Activated T-cell treated with anti-CD3 and anti-CD28 coated beads, Interleukin-2, amount 50 U/mL, for 24 hours (primary cell): ENCODE data around the gene PLEKHH2.

ENCODE experiments used
- DNase-seq: peaks from one replicate; pipeline ENCODE4 v3.0.0-alpha.2; 2020
- H3K27ac Mint-ChIP-seq: 2 replicates; pipeline ENCODE4 v1.8.0; 2020; ENCODE audit warnings: mild to moderate bottlenecking, mixed read lengths
- H3K27me3 Mint-ChIP-seq: 2 replicates; pipeline ENCODE4 v1.8.0; 2020; ENCODE audit warnings: mixed read lengths
- H3K36me3 Mint-ChIP-seq: 2 replicates; pipeline ENCODE4 v1.8.0; 2020; ENCODE audit warnings: low read depth, mixed read lengths
- H3K4me1 Mint-ChIP-seq: 2 replicates; pipeline ENCODE4 v1.8.0; 2020; ENCODE audit warnings: low read depth, mixed read lengths
- H3K4me3 Mint-ChIP-seq: 2 replicates; pipeline ENCODE4 v1.8.0; 2020; ENCODE audit warnings: mild to moderate bottlenecking, moderate library complexity, mixed read lengths
- H3K9me3 Mint-ChIP-seq: 2 replicates; pipeline ENCODE4 v1.8.0; 2020; ENCODE audit warnings: mixed read lengths

PLEKHH2 gene

GRCh38 chr2:43778233-43778632, 141.2 kb downstream of the PLEKHH2 start:
- H3K4me1 Mint-ChIP-seq = peaks cover 29% of the 10 kb centered on the region
- no peak overlapping the region for H3K27ac Mint-ChIP-seq
- no peak for DNase-seq
- no peaks in the 10 kb centered on the region for H3K27me3 Mint-ChIP-seq
- H3K9me3 Mint-ChIP-seq = no peaks in the 10 kb centered on the region
- H3K36me3 Mint-ChIP-seq = peaks cover 21% of the 10 kb centered on the region
- no peak overlapping the region for H3K4me3 Mint-ChIP-seq

- peak overlapping the region; percentile 18 for H3K4me3 Mint-ChIP-seq
- peak overlapping the region; percentile 76 for H3K27ac Mint-ChIP-seq
Observed at GRCh38 chr2:43787895-43788294, 150.8 kb downstream of the PLEKHH2 start.

GRCh38 chr2:43788646-43789045, 151.6 kb downstream of the PLEKHH2 start:
- Mint-ChIP-seq H3K36me3 (peaks cover 33% of the 10 kb centered on the region), H3K4me1 (peaks cover 29% of the 10 kb centered on the region), H3K4me3 (no peak overlapping the region), H3K27me3 (no peaks in the 10 kb centered on the region), H3K27ac (peak overlapping the region; percentile 76), H3K9me3 (no peaks in the 10 kb centered on the region)
- DNase-seq = no peak

More at GRCh38 chr2:43787895-43788294, 150.8 kb downstream of the PLEKHH2 start:
- Mint-ChIP-seq H3K4me1 (peaks cover 29% of the 10 kb centered on the region), H3K9me3 (no peaks in the 10 kb centered on the region), H3K36me3 (peaks cover 32% of the 10 kb centered on the region), H3K27me3 (no peaks in the 10 kb centered on the region)
- DNase-seq = no peak

GRCh38 chr2:43790147-43790546, 153.1 kb downstream of the PLEKHH2 start:
- Mint-ChIP-seq H3K27me3 (no peaks in the 10 kb centered on the region), H3K27ac (no peak overlapping the region), H3K36me3 (peaks cover 36% of the 10 kb centered on the region), H3K4me1 (peaks cover 29% of the 10 kb centered on the region), H3K9me3 (no peaks in the 10 kb centered on the region), H3K4me3 (no peak overlapping the region)
- no peak for DNase-seq

- DNase-seq = no peak
- H3K36me3 Mint-ChIP-seq = peaks cover 41% of the 10 kb centered on the region
- peak overlapping the region; percentile 33 for H3K27ac Mint-ChIP-seq
- H3K4me1 Mint-ChIP-seq = peaks cover 29% of the 10 kb centered on the region
- H3K9me3 Mint-ChIP-seq = no peaks in the 10 kb centered on the region
- no peaks in the 10 kb centered on the region for H3K27me3 Mint-ChIP-seq
- H3K4me3 Mint-ChIP-seq = no peak overlapping the region
Observed at GRCh38 chr2:43791035-43791765, 154.1 kb downstream of the PLEKHH2 start.

- H3K9me3 Mint-ChIP-seq = no peaks in the 10 kb centered on the region
- no peak for DNase-seq
- H3K4me1 Mint-ChIP-seq = peaks cover 21% of the 10 kb centered on the region
- H3K4me3 Mint-ChIP-seq = no peak overlapping the region
- H3K27ac Mint-ChIP-seq = no peak overlapping the region
- H3K27me3 Mint-ChIP-seq = no peaks in the 10 kb centered on the region
- H3K36me3 Mint-ChIP-seq = peaks cover 43% of the 10 kb centered on the region
Observed at GRCh38 chr2:43792653-43793052, 155.6 kb downstream of the PLEKHH2 start.

GRCh38 chr2:43794956-43795355, 157.9 kb downstream of the PLEKHH2 start:
- Mint-ChIP-seq H3K4me3 (no peak overlapping the region), H3K36me3 (peaks cover 33% of the 10 kb centered on the region), H3K9me3 (no peaks in the 10 kb centered on the region), H3K4me1 (no peaks in the 10 kb centered on the region), H3K27ac (no peak overlapping the region), H3K27me3 (no peaks in the 10 kb centered on the region)
- DNase-seq = no peak

GRCh38 chr2:43796206-43796605, 159.1 kb downstream of the PLEKHH2 start:
- Mint-ChIP-seq H3K9me3 (no peaks in the 10 kb centered on the region), H3K27me3 (no peaks in the 10 kb centered on the region), H3K27ac (no peak overlapping the region), H3K4me3 (no peak overlapping the region), H3K36me3 (peaks cover 24% of the 10 kb centered on the region), H3K4me1 (no peaks in the 10 kb centered on the region)
- DNase-seq = no peak

GRCh38 chr2:43798300-43798699, 161.2 kb downstream of the PLEKHH2 start:
- peaks cover 20% of the 10 kb centered on the region for H3K36me3 Mint-ChIP-seq
- DNase-seq = no peak
- no peak overlapping the region for H3K27ac Mint-ChIP-seq
- H3K4me1 Mint-ChIP-seq = no peaks in the 10 kb centered on the region
- no peaks in the 10 kb centered on the region for H3K27me3 Mint-ChIP-seq
- H3K4me3 Mint-ChIP-seq = no peak overlapping the region
- no peaks in the 10 kb centered on the region for H3K9me3 Mint-ChIP-seq

GRCh38 chr2:43800894-43801293, 163.8 kb downstream of the PLEKHH2 start:
- no peaks in the 10 kb centered on the region for H3K9me3 Mint-ChIP-seq
- no peak overlapping the region for H3K4me3 Mint-ChIP-seq
- DNase-seq = no peak
- H3K36me3 Mint-ChIP-seq = peaks cover 19% of the 10 kb centered on the region
- H3K27me3 Mint-ChIP-seq = no peaks in the 10 kb centered on the region
- no peaks in the 10 kb centered on the region for H3K4me1 Mint-ChIP-seq
- no peak overlapping the region for H3K27ac Mint-ChIP-seq

GRCh38 chr2:43802135-43802534, 165.1 kb downstream of the PLEKHH2 start:
- H3K27me3 Mint-ChIP-seq = no peaks in the 10 kb centered on the region

GRCh38 chr2:43803113-43803512, 166.1 kb downstream of the PLEKHH2 start:
- H3K9me3 Mint-ChIP-seq = no peaks in the 10 kb centered on the region
- no peak for DNase-seq
- H3K27me3 Mint-ChIP-seq = no peaks in the 10 kb centered on the region
- H3K4me3 Mint-ChIP-seq = no peak overlapping the region
- H3K4me1 Mint-ChIP-seq = no peaks in the 10 kb centered on the region
- peaks cover 21% of the 10 kb centered on the region for H3K36me3 Mint-ChIP-seq
- no peak overlapping the region for H3K27ac Mint-ChIP-seq

More at GRCh38 chr2:43802135-43802534, 165.1 kb downstream of the PLEKHH2 start:
- Mint-ChIP-seq H3K36me3 (peaks cover 19% of the 10 kb centered on the region), H3K9me3 (no peaks in the 10 kb centered on the region), H3K27ac (no peak overlapping the region), H3K4me1 (no peaks in the 10 kb centered on the region), H3K4me3 (no peak overlapping the region)
- no peak for DNase-seq

- Mint-ChIP-seq H3K4me1 (no peaks in the 10 kb centered on the region), H3K9me3 (no peaks in the 10 kb centered on the region), H3K27ac (no peak overlapping the region), H3K27me3 (no peaks in the 10 kb centered on the region), H3K36me3 (peaks cover 19% of the 10 kb centered on the region), H3K4me3 (no peak overlapping the region)
- no peak for DNase-seq
Observed at GRCh38 chr2:43806719-43807031, 169.6 kb downstream of the PLEKHH2 start.

- no peak for DNase-seq
- H3K9me3 Mint-ChIP-seq = no peaks in the 10 kb centered on the region
- no peaks in the 10 kb centered on the region for H3K27me3 Mint-ChIP-seq
- no peak overlapping the region for H3K4me3 Mint-ChIP-seq
- peaks cover 12% of the 10 kb centered on the region for H3K36me3 Mint-ChIP-seq
- H3K27ac Mint-ChIP-seq = no peak overlapping the region
- H3K4me1 Mint-ChIP-seq = no peaks in the 10 kb centered on the region
Observed at GRCh38 chr2:43810452-43810851, 173.4 kb downstream of the PLEKHH2 start.

- no peaks in the 10 kb centered on the region for H3K27me3 Mint-ChIP-seq
- H3K36me3 Mint-ChIP-seq = peaks cover 10% of the 10 kb centered on the region
- DNase-seq = no peak
- H3K4me3 Mint-ChIP-seq = no peak overlapping the region
- H3K4me1 Mint-ChIP-seq = no peaks in the 10 kb centered on the region
- no peak overlapping the region for H3K27ac Mint-ChIP-seq
- H3K9me3 Mint-ChIP-seq = no peaks in the 10 kb centered on the region
Observed at GRCh38 chr2:43810888-43811287, 173.8 kb downstream of the PLEKHH2 start.

- H3K4me1 Mint-ChIP-seq = no peaks in the 10 kb centered on the region
- H3K4me3 Mint-ChIP-seq = no peak overlapping the region
Observed at GRCh38 chr2:43812006-43812405, 174.9 kb downstream of the PLEKHH2 start.

More at GRCh38 chr2:43812006-43812405, 174.9 kb downstream of the PLEKHH2 start:
- Mint-ChIP-seq H3K27ac (no peak overlapping the region), H3K36me3 (peaks cover 4% of the 10 kb centered on the region), H3K9me3 (no peaks in the 10 kb centered on the region), H3K27me3 (no peaks in the 10 kb centered on the region)
- DNase-seq = no peak
